ENCODE results near the gene EPS8L1. TPM values are rescaled to one million over a fixed set of nuclear protein-coding genes. Genes with fewer than 3 reads are reported as not detected.
"Not testable (repeated sequence)": the region's sequence is repeated elsewhere in the genome, so short reads cannot be mapped to it uniquely, and the experiment has no call there.

The EPS8L1 gene
- total RNA-seq, 1 donor from 2014 or later, result 7.5 TPM

DNA sequence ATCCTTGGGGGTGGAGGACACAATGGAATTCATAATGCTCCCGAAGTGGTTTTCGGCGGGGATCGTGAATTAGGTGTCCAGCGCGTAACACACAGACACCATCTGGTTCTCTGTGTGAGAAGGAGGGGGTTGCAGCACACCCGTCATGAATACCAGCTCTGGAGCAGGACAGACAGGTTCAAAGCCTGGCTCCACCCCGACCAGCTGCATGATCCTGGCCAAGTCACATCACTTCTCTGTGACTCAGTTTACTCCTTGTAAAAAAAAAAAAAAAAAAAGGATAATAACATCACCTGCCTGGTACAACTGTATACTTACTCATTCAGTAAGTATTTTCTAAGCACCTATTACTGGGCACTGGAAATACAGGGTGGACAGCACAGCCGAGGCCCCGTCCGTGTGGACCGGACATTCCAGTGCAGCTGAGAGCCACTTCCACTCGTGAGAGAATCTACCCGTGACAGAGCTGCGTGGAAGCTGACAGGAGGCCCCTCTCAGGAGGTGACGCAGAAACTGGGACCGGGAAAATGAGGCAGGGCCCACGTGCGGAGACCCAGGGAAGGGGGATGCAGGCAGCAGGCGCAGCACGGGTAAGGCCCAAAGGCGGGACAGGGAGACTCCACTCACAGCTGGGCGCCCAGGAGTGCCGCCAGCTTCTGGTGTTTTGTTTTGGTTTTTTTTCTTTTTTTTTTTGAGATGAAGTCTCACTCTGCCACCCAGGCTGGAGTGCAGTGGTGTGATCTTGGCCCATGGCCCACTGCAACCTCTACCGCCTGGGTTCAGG is 24.7 kb upstream of the EPS8L1 start:
- no peak for DNase-seq (ENCODE audit: low read depth, low spot score)

DNA sequence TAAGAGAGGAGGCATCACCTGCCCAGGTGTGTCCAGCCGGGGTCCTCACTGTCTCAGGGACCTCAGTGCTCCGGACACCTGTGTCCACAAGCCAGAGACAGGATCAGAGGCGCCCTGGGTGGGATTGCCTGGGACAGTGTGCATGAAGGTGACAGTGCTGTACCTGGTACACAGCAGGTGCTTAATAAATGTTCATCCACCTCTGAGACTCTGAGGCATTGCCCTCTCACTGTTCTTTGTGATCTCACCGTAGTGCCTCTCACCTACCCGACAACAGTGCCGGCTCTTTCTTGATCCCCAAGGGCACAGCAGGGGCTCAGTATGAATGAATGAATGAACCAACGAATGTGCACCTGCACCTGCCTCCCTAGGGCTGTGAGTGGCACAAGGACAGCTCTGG is 21.9 kb upstream of the EPS8L1 start:
- DNase-seq (ENCODE audit: low read depth, low spot score), result no peak

GRCh38 chr19:55056827-55057226 is 18.8 kb upstream of the EPS8L1 start:
- no peak for DNase-seq (ENCODE audit: low read depth, low spot score)

GRCh38 chr19:55058781-55059610 is 16.7 kb upstream of the EPS8L1 start:
- DNase-seq (ENCODE audit: low read depth, low spot score), result no peak

DNA sequence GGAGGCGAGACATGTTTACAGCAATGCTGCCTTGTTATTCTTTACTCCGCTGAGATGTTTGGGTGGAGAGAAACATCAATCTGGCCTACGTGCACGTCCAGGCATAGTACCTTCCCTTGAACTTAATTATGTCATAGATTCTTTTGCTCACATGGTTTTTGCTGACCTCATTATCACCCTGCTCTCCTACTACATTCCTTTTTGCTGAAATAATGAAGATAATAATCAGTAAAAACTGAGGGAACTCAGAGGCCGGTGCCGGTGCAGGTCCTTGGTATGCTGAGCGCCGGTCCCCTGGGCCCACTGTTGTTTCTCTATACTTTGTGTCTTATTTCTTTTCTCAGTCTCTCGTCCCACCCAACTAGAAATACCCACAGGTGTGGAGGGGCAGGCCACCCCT is 15.4 kb upstream of the EPS8L1 start:
- DNase-seq (ENCODE audit: low read depth, low spot score), result not testable (repeated sequence)

GRCh38 chr19:55062735-55063491 is 12.8 kb upstream of the EPS8L1 start, which contains the start of gene RDH13:
TSS of gene RDH13 (minus strand) at chr19:55063148. CDS start at chr19:55063032, 116 bp downstream.
- DNase-seq (ENCODE audit: low read depth, low spot score), result peak; percentile 90

- DNase-seq (ENCODE audit: low read depth, low spot score), result no peak
These were observed 12.2 kb upstream of the EPS8L1 start for GRCh38 chr19:55063492-55063843.

DNA sequence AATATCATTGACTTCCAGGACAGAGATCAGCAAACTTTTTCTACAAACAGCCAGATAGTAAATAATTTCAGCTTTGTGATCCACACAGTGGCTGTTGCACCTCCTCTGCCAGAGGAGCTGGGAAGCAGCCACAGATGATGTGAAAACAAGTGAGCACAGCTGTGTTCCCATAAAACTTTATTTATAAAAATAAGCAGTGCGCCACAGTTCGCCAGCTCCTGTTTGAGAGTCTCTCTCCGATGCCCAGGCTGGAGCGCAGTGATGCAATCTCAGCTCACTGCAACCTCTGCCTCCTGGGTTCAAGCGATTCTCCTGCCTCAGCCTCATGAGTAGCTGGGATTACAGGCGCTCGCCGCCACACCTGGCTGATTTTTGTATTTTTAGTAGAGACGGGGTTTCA is 10.2 kb upstream of the EPS8L1 start:
- DNase-seq (ENCODE audit: low read depth, low spot score), result not testable (repeated sequence)

- no peak for DNase-seq (ENCODE audit: low read depth, low spot score)
These were observed 9.5 kb upstream of the EPS8L1 start for GRCh38 chr19:55066107-55066709.

- DNase-seq (ENCODE audit: low read depth, low spot score), result no peak
These were observed 7.8 kb upstream of the EPS8L1 start for GRCh38 chr19:55067869-55068268.

GRCh38 chr19:55068950-55069864 is 6.5 kb upstream of the EPS8L1 start:
- no peak for DNase-seq (ENCODE audit: low read depth, low spot score)

DNA sequence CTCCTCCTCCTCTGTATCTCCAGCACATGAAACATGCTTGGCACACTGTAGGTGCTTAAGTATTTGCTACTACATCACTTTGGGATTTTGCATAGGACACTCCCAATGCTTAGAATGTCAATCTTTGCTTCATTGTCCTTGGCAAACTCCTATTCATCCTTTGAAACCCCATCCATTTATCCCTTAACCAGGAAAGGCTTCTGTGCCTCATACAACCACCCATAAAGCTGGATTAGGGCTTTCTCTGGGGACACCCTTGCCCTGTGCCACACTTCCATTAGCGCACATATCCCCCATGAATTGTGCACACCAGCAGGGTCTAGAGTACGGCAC is 5.8 kb upstream of the EPS8L1 start:
- no peak for DNase-seq (ENCODE audit: low read depth, low spot score)

- no peak for DNase-seq (ENCODE audit: low read depth, low spot score)
These were observed 5.1 kb upstream of the EPS8L1 start for GRCh38 chr19:55070466-55071128.

DNA sequence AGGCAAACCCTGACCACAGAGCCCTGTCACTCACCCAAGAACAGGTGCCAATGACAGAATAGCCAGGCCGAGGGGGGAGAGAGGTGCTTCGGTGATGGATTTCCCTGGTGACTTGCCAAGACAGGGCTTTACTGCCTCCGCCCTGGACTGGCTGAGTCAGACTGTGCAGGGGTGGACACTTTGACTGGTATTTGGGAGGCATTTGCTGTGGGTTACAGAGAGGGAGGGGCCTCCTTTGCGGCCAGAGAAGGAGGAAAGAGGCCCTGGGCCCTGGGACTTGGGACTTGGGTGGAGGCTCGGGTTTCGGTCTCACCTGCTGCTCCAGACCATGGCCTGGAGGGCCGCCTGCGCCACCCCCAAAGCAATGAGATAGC is 4.6 kb upstream of the EPS8L1 start:
- no peak for DNase-seq (ENCODE audit: low read depth, low spot score)

GRCh38 chr19:55071913-55072312 is 3.8 kb upstream of the EPS8L1 start:
- DNase-seq (ENCODE audit: low read depth, low spot score), result no peak

DNA sequence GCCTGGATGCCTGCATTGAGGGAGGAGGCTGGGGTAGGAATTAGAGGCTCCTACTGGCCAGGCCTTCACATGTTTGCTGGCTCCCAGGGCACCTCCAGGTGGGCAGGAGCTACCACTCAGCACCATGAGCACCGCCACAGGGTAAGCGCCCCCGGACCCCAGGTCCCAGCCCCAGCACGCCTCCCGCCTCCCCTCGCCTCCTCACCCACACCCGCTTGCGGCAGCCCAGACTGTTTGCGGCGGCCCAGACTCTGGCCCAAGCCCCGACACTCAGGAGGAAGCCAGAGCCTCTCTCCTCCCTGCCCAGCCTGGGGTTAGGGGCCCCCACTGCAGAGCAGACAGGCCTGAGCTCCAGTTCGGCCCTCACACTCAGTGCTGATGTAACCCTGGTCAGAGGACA is 652 bp downstream of the EPS8L1 start:
- DNase-seq (ENCODE audit: low read depth, low spot score), result no peak

DNA sequence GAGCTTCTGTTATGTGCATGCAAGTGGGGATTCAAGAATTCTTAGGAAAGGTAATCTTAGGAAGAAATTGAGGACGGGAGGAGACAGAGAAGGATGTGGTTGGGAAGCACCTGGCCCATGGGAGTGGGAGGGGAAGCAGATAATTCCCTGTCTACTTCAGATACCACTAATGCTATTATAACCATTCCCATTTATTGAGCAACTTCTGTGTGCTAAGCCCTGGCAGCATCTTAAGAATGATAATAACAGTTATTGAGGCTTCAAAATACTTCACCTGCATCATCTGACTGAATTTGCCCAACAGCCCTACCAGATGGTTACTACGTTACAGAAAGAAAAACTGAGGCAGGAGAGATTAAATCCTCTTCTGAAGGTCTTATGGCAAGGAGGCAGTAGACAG is 1.4 kb downstream of the EPS8L1 start:
- no peak for DNase-seq (ENCODE audit: low read depth, low spot score)

DNA sequence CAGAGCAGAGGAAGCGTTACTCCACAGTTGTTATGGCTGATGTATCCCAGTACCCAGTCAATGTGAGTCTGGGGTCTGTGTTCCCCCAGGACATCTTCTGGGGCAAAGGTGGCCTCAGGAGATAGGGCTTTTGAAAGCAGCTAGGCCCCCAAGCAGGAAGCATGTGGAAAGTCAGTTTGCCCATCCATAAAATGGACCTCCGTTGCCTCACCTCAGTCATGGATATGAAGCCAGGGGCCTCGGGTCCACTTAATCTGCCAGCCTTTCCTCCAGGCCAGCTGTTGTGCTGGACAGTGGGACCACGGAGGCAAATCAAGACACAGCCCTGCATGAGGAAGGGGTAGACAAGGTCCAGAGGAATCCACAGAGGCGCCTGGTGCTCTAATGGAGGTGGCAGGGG is 3.3 kb downstream of the EPS8L1 start:
- DNase-seq (ENCODE audit: low read depth, low spot score), result no peak

DNA sequence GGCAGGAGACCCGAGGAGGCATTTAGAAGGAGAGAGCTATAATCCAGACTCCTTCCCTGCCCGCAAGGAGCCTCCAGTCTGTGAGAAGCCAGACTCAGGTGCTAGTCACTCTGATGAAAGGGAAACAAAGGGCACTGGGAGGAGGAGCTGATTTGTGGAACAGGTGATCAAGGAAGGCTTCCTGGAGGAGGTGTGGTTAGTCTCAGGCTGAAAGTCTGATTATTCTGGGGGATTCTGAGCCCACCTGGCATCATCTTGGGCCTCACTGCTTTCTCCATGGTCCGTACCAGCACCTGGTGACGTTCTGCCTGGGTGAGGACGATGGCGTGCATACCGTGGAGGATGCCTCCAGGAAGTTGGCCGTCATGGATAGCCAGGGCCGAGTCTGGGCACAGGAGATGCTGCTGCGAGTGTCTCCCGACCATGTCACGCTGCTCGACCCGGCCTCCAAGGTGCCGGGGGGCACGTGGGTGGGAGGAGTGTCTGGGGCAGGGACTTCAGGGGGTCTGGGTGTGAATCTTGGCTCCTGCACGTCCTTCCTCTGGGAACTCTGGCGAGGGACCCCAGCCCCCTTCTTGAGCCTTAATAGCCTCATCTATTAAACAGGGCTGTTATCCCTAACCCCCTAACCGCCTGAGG is 3.9 kb downstream of the EPS8L1 start:
- DNase-seq (ENCODE audit: low read depth, low spot score), result no peak
